Endothelial cell of umbilical vein (primary cell): ENCODE measurements around the gene GDE1. TPM values are rescaled to one million over a fixed set of nuclear protein-coding genes. Genes with fewer than 3 reads are reported as not detected.

Source experiments
- BruUV-seq: library from RNA; stranded (reverse); fragments of 400-500 nt; replicated peaks from 2 replicates; lab custom pipeline; 2021; lab: Mats Ljungman, UMichigan
- CTCF ChIA-PET: fragments of 300-600, 350-600 bp; sonication (Branson Sonifier 250); formaldehyde crosslinking; loops from one replicate; lab custom pipeline; 2021; ENCODE audit warnings: antibody characterized with exemption, inconsistent platforms; lab: Charles Lee
- POLR2A ChIA-PET: fragments of 300-600, 350-600 bp; sonication (Branson Sonifier 250); formaldehyde crosslinking; loops from one replicate; lab custom pipeline; 2021; ENCODE audit warnings: antibody characterized with exemption, inconsistent platforms; lab: Charles Lee
- DNase-seq: peaks from one replicate; pipeline ENCODE4 v3.0.0-alpha.2; 2011; ENCODE audit warnings: low read depth, low spot score
- FAIRE-seq: peaks from 2 replicates; lab custom pipeline; 2011; peaks lifted over from hg19 to GRCh38; lab: Jason Lieb, UNC
- H2AFZ ChIP-seq: 2 replicates; pipeline ENCODE4 v1.6.0; 2012; ENCODE audit warnings: low read depth, low read length, control low read depth, inconsistent platforms
- H3K27ac ChIP-seq: 2 replicates; pipeline ENCODE4 v1.5.1; 2011; ENCODE audit warnings: low read depth, mild to moderate bottlenecking, control low read depth, low read length, moderate library complexity; ENCODE audit not compliant: insufficient read depth
- H3K27me3 ChIP-seq, 2 experiments: 2 replicates each; pipeline versions ENCODE4 v1.6.0 to v1.6.1; 2011; ENCODE audit warnings: low read length in 2 of 2, mixed read lengths in 1 of 2; ENCODE audit not compliant: control insufficient read depth in 2 of 2, insufficient read depth in 2 of 2
- H3K36me3 ChIP-seq, 2 experiments: 2 replicates in 1 of 2; 3 replicates in 1 of 2; pipeline ENCODE4 v1.5.1; 2011; ENCODE audit warnings: low read length in 2 of 2, mild to moderate bottlenecking in 1 of 2, moderate library complexity in 1 of 2; ENCODE audit not compliant: control insufficient read depth in 2 of 2, insufficient read depth in 2 of 2; ENCODE audit errors: extremely low read depth in 1 of 2
- H3K4me1 ChIP-seq: 3 replicates; pipeline ENCODE4 v1.5.1; 2011; ENCODE audit warnings: mild to moderate bottlenecking, low read length; ENCODE audit not compliant: control insufficient read depth, insufficient read depth; ENCODE audit errors: extremely low read depth
- H3K4me2 ChIP-seq: 2 replicates; pipeline ENCODE4 v1.6.1; 2011; ENCODE audit warnings: low read length, control low read depth, mixed read lengths; ENCODE audit not compliant: insufficient read depth
- H3K4me3 ChIP-seq, 3 experiments: fragments of 200-600 bp in 1 of 3; sonication (generic), shearing (Covaris generic) in 1 of 3; replicated peaks in 1 of 3; 2 replicates each; pipeline ENCODE4 v1.5.1; 2011 to 2016; ENCODE audit warnings: control low read depth in 3 of 3, low read length in 3 of 3, mild to moderate bottlenecking in 2 of 3, inconsistent platforms in 1 of 3, low read depth in 1 of 3, moderate library complexity in 1 of 3; ENCODE audit not compliant: insufficient read depth in 1 of 3
- H3K79me2 ChIP-seq: 2 replicates; pipeline ENCODE4 v1.6.0; 2012; ENCODE audit warnings: low read length, inconsistent platforms; ENCODE audit not compliant: control insufficient read depth, insufficient read depth
- H3K9ac ChIP-seq: replicated peaks from 2 replicates; pipeline ENCODE3; 2011; ENCODE audit warnings: low read length, control low read depth; ENCODE audit not compliant: insufficient read depth; ENCODE audit errors: extremely low read depth
- H3K9me1 ChIP-seq: replicated peaks from 3 replicates; pipeline ENCODE4 v1.6.0; 2011; ENCODE audit warnings: mild to moderate bottlenecking, low read length; ENCODE audit not compliant: control insufficient read depth, insufficient read depth; ENCODE audit errors: extremely low read depth
- H3K9me3 ChIP-seq: replicated peaks from 2 replicates; pipeline ENCODE4 v1.5.1; 2012; ENCODE audit warnings: low read length, inconsistent platforms; ENCODE audit not compliant: control insufficient read depth, insufficient read depth
- H4K20me1 ChIP-seq: replicated peaks from 2 replicates; pipeline ENCODE3; 2011; ENCODE audit warnings: mild to moderate bottlenecking, low read length; ENCODE audit not compliant: control insufficient read depth, insufficient read depth; ENCODE audit errors: extremely low read depth
- EZH2 ChIP-seq: IDR thresholded peaks from 2 replicates; pipeline ENCODE4 v1.6.1; 2012; ENCODE audit warnings: borderline replicate concordance, low read depth, mild to moderate bottlenecking, moderate library complexity, low read length, inconsistent platforms; ENCODE audit not compliant: severe bottlenecking
- FOS ChIP-seq: IDR thresholded peaks from 2 replicates; pipeline ENCODE4 v1.6.1; 2011; ENCODE audit warnings: mild to moderate bottlenecking, low read length, moderate library complexity, borderline replicate concordance; ENCODE audit not compliant: insufficient read depth
- GATA2 ChIP-seq: IDR thresholded peaks from 2 replicates; pipeline ENCODE4 v1.7.0; 2011; ENCODE audit warnings: low read depth, mild to moderate bottlenecking, moderate library complexity, mixed read lengths, low read length; ENCODE audit not compliant: insufficient read length, insufficient read depth
- JUN ChIP-seq: IDR thresholded peaks from 2 replicates; pipeline ENCODE4 v1.6.1; 2011; ENCODE audit warnings: borderline replicate concordance, low read depth; ENCODE audit not compliant: insufficient read length, insufficient read depth
- MAX ChIP-seq: IDR thresholded peaks from 2 replicates; pipeline ENCODE4 v1.6.1; 2011; ENCODE audit not compliant: insufficient read depth, insufficient read length
- MYC ChIP-seq: IDR thresholded peaks from one replicate; pipeline ENCODE4 v1.6.1; 2011; ENCODE audit warnings: mild to moderate bottlenecking, low read depth, low read length
- POLR2A ChIP-seq: IDR thresholded peaks from 2 replicates; pipeline ENCODE4 v1.6.1; 2012; ENCODE audit warnings: low read depth, mild to moderate bottlenecking, control low read depth, low read length
- POLR2AphosphoS5 ChIP-seq: IDR thresholded peaks from 2 replicates; pipeline ENCODE4 v1.6.1; 2012; ENCODE audit warnings: low read depth, mild to moderate bottlenecking, control low read depth, low read length, moderate library complexity; ENCODE audit not compliant: insufficient read depth
- dilution Hi-C: fragments of 300-500 bp; cut with MboI; formaldehyde crosslinking; loops from one replicate; pipeline ENCODE4 v1.15.0; 2019; ENCODE audit warnings: low sequenced_read_pairs; ENCODE audit not compliant: extremely low pct_ligation_motif_present
- intact Hi-C: fragments of 100-400 bp; cut with micrococcal nuclease; formaldehyde crosslinking; loops from one replicate; pipeline ENCODE4 v1.10.0; 2022
- polyA plus RNA-seq, 4 experiments: library from polyadenylated mRNA; depleted of rRNA in 3 of 4; stranded (reverse) in 3 of 4; unstranded in 1 of 4; fragments of >200 nt; gene quantifications; 2 replicates each; pipeline versions ENCODE4 v1.2.1 to v1.2.3, GENCODE V29; 2011 to 2012; ENCODE audit warnings: missing spikeins in 1 of 4
- total RNA-seq: library from RNA; stranded (reverse); gene quantifications from 2 replicates; pipeline ENCODE4 v1.2.3, GENCODE V29; 2021
- TF ChIP-seq, protein P1 (sequence below), 2 donors: IDR thresholded peaks; 1 replicate in 1 of 2; 2 replicates in 1 of 2; pipeline ENCODE4 v1.5.1; 2011; ENCODE audit warnings: low read length in 2 of 2, mild to moderate bottlenecking in 2 of 2, moderate library complexity in 2 of 2, control low read depth in 1 of 2, inconsistent platforms in 1 of 2, low read depth in 1 of 2; ENCODE audit not compliant: insufficient read depth in 1 of 2; ENCODE audit errors: extremely low read depth in 1 of 2

The GDE1 gene
- total and polyA plus RNA-seq, 2 donors (not counting 3 experiments of a cell fraction or from before 2014, with no cell fraction given): 34.9 to 50.5 TPM

- H3K9ac ChIP-seq: no peak overlapping the region
- TF ChIP-seq FOS: no peak
- no peak for TF ChIP-seq POLR2A
- TF ChIP-seq POLR2AphosphoS5: no peak
- TF ChIP-seq, protein P1, sequence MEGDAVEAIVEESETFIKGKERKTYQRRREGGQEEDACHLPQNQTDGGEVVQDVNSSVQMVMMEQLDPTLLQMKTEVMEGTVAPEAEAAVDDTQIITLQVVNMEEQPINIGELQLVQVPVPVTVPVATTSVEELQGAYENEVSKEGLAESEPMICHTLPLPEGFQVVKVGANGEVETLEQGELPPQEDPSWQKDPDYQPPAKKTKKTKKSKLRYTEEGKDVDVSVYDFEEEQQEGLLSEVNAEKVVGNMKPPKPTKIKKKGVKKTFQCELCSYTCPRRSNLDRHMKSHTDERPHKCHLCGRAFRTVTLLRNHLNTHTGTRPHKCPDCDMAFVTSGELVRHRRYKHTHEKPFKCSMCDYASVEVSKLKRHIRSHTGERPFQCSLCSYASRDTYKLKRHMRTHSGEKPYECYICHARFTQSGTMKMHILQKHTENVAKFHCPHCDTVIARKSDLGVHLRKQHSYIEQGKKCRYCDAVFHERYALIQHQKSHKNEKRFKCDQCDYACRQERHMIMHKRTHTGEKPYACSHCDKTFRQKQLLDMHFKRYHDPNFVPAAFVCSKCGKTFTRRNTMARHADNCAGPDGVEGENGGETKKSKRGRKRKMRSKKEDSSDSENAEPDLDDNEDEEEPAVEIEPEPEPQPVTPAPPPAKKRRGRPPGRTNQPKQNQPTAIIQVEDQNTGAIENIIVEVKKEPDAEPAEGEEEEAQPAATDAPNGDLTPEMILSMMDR (IDR thresholded peaks at IDR 0.05; ENCODE audit: extremely low read depth in 1 of 2, insufficient read depth in 1 of 2, low read depth in 1 of 2, low read length in 2 of 2): no peak
- TF ChIP-seq GATA2: no peak
- TF ChIP-seq JUN: no peak
- TF ChIP-seq MAX: no peak
- no peak for TF ChIP-seq MYC
- TF ChIP-seq EZH2: no peak
- no peaks in the 10 kb centered on the region for H3K79me2 ChIP-seq
- DNase-seq (no peak), FAIRE-seq (no peak)
- no peaks in the 10 kb centered on the region for H3K9me3 ChIP-seq
- H3K9me1 ChIP-seq: no peaks in the 10 kb centered on the region
- ChIA-PET POLR2A (no interaction called here), CTCF (interaction anchor here (1.0 to 1.3 kb wide), 2 partner anchors 20 kb away, joined by 3 to 5 read pairs; no protein-coding TSS in a partner anchor)
- BruUV-seq: no TSS peak
- H3K4me3 ChIP-seq: no peak overlapping the region
- H3K4me1 ChIP-seq: no peaks in the 10 kb centered on the region
- dilution Hi-C loops: no loop called here
- no peaks in the 10 kb centered on the region for H4K20me1 ChIP-seq
- H3K27ac ChIP-seq: no peak overlapping the region
- H2AFZ ChIP-seq: no peak overlapping the region
- H3K36me3 ChIP-seq: no peaks in the 10 kb centered on the region
- H3K4me2 ChIP-seq: no peak overlapping the region
- intact Hi-C loops: no loop called here
- no peaks in the 10 kb centered on the region for H3K27me3 ChIP-seq
These were observed 39.6 kb downstream of the GDE1 start for GRCh38 chr16:19482291-19482690.
